Prostate gland (tissue), 2 donors: Measurements from ENCODE around the gene SSH2.

ENCODE experiments used
- CTCF ChIP-seq, 4 experiments: fragments of 200-600 bp in 2 of 4; fragments of 450-650 bp in 2 of 4; sonication (generic) in 2 of 4; IDR thresholded peaks; 1 replicate in 3 of 4; 2 replicates in 1 of 4; pipeline ENCODE4 v1.5.1; 2016 to 2019; ENCODE audit warnings: antibody characterized with exemption in 4 of 4, mild to moderate bottlenecking in 2 of 4, moderate library complexity in 2 of 4
- POLR2A ChIP-seq: fragments of 450-650 bp; IDR thresholded peaks from one replicate; pipeline ENCODE4 v1.6.1; 2016; ENCODE audit warnings: antibody characterized with exemption, mild to moderate bottlenecking
- POLR2AphosphoS5 ChIP-seq: sonication (generic); formaldehyde crosslinking; IDR thresholded peaks from one replicate; pipeline ENCODE4 v1.6.1; 2017; ENCODE audit warnings: antibody characterized with exemption

GRCh38 chr17:29972277-29972676 lies 42.2 kb upstream of the SSH2 start:
- TF ChIP-seq POLR2AphosphoS5 (no peak), POLR2A (no peak), CTCF (IDR thresholded peaks at IDR 0.05) (no peak)
